SK-N-SH (cell line): Measurements from ENCODE around the gene SERTM1.

ENCODE experiments used
- CTCF ChIP-seq: fragments of 200-600 bp; sonication (generic); IDR thresholded peaks from 2 replicates; pipeline ENCODE4 v1.6.1; 2017; ENCODE audit warnings: antibody characterized with exemption, mild to moderate bottlenecking, moderate library complexity
- EZH2phosphoT487 ChIP-seq: fragments of 200-600 bp; sonication (generic); IDR thresholded peaks from 2 replicates; pipeline ENCODE4 v1.6.1; 2017; ENCODE audit warnings: low read depth, mixed run types, mild to moderate bottlenecking, antibody characterized with exemption, moderate library complexity, borderline replicate concordance
- FOXM1 ChIP-seq: IDR thresholded peaks from 2 replicates; pipeline ENCODE4 v1.4.0; 2012; ENCODE audit warnings: low read depth, mild to moderate bottlenecking
- GATA2 ChIP-seq: sonication (generic); formaldehyde crosslinking; IDR thresholded peaks from 2 replicates; pipeline ENCODE4 v1.5.0; 2020; ENCODE audit warnings: mild to moderate bottlenecking, missing genetic modification reagents
- POLR2AphosphoS5 ChIP-seq: IDR thresholded peaks from 2 replicates; pipeline ENCODE4 v1.6.1; 2012; ENCODE audit warnings: low read depth, low read length
- TAF1 ChIP-seq: IDR thresholded peaks from 2 replicates; pipeline ENCODE4 v1.6.1; 2012; ENCODE audit warnings: low read depth, mild to moderate bottlenecking, low read length, moderate library complexity, borderline replicate concordance

- TF ChIP-seq CTCF: no peak
- TF ChIP-seq EZH2phosphoT487: no peak
- no peak for TF ChIP-seq POLR2AphosphoS5
- no peak for TF ChIP-seq GATA2 (CRISPR knock-in tag)
- no peak for TF ChIP-seq TAF1
- TF ChIP-seq FOXM1: no peak
These were observed 45.3 kb upstream of the SERTM1 start for GRCh38 chr13:36628377-36629056.
